Upper lobe of left lung (tissue), 6 donors: ENCODE measurements around the gene RAD51C. TPM values are rescaled to one million over a fixed set of nuclear protein-coding genes. Genes with fewer than 3 reads are reported as not detected.
A peak's percentile ranks its signal among the peaks of the same experiment; 100 is the strongest.
"Not testable (repeated sequence)": the region's sequence is repeated elsewhere in the genome, so short reads cannot be mapped to it uniquely, and the experiment has no call there.

Experiments used
- ATAC-seq, 2 donors: fragments of 200-7000 bp; cut with Tn5 transposase; one replicate each; pipeline ENCODE4 v1.9.1; 2022; ENCODE audit warnings: mild to moderate bottlenecking in 2 of 2, moderate library complexity in 2 of 2; ENCODE audit not compliant: low FRiP score in 2 of 2
- DNase-seq, 2 donors: peaks; one replicate each; pipeline ENCODE4 v3.0.0-alpha.2; 2019 to 2020
- H3K27ac ChIP-seq, 4 donors: fragments of 200-600 bp; sonication (generic); one replicate each; pipeline ENCODE4 v1.5.1; 2016 to 2019
- H3K27me3 ChIP-seq, 4 donors: fragments of 200-600 bp; sonication (generic); one replicate each; pipeline ENCODE4 v1.5.1; 2017 to 2019
- H3K36me3 ChIP-seq, 4 donors: fragments of 200-600 bp; sonication (generic); one replicate each; pipeline ENCODE4 v1.5.1; 2016 to 2019
- H3K4me1 ChIP-seq, 4 donors: fragments of 200-600 bp; sonication (generic); one replicate each; pipeline ENCODE4 v1.5.1; 2018 to 2019
- H3K4me3 ChIP-seq, 4 donors: fragments of 200-600 bp; sonication (generic); one replicate each; pipeline ENCODE4 v1.5.1; 2017 to 2019; ENCODE audit warnings: mild to moderate bottlenecking in 2 of 4, moderate library complexity in 1 of 4
- H3K9me3 ChIP-seq, 4 donors: fragments of 200-600 bp; sonication (generic); one replicate each; pipeline ENCODE4 v1.5.1; 2018 to 2019
- EP300 ChIP-seq, 4 donors: sonication (generic); formaldehyde crosslinking; IDR thresholded peaks; one replicate each; pipeline ENCODE4 v1.5.1; 2017; ENCODE audit warnings: antibody characterized with exemption in 4 of 4, control low read depth in 2 of 4
- POLR2A ChIP-seq, 4 donors: fragments of 450-650 bp; IDR thresholded peaks; one replicate each; pipeline ENCODE4 v1.5.1; 2016 to 2017; ENCODE audit warnings: antibody characterized with exemption in 4 of 4, mild to moderate bottlenecking in 2 of 4
- POLR2AphosphoS5 ChIP-seq, 2 donors: sonication (generic); formaldehyde crosslinking; IDR thresholded peaks; one replicate each; pipeline ENCODE4 v1.5.1; 2017; ENCODE audit warnings: antibody characterized with exemption in 2 of 2
- WGBS, 2 donors: methylation state at CpG; one replicate each; pipeline ENCODE4 v1.1.5; 2017 to 2018; 5-methylcytosine and 5-hydroxymethylcytosine counted together
- total RNA-seq, 6 donors: library from RNA; depleted of rRNA in 4 of 6; stranded (reverse); fragments of >200 nt in 4 of 6; gene quantifications; one replicate each; pipeline versions ENCODE4 v1.1.0 to v1.2.1, GENCODE V29; 2016 to 2021
- TF ChIP-seq, protein P1 (sequence below), 6 experiments: fragments of 450-650 bp in 4 of 6; fragments of 200-600 bp in 2 of 6; sonication (generic) in 2 of 6; IDR thresholded peaks; one replicate each; pipeline ENCODE4 v1.5.1; 2016 to 2019; ENCODE audit warnings: antibody characterized with exemption in 6 of 6
- donor health status: DM: no; HTN: no; CAD: no; lungs with moderate emphysema.
- donor health status: DM: no; HTN: yes; CAD: no; lungs with severe emphysema.

The RAD51C gene
- total RNA-seq, 6 donors from 2014 or later, result 10.9 to 21.0 (median 15.9) TPM

DNA sequence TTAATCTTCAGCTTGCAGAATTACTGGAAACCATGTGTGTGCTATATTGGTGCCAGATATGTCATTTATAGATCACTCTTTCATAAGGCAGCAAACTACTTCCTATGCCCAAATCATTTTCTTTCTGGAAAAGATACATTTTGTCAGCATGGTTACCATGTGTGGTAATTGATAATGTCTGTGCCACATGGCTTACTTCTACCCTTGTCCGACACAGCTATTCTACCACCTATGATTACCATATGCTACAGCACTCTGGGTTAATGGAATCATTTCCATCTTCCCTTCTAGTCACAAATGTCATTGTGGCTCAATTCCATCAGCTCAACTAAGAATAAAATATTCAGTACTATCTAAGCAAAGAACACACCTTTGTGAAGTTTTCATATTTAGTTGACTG is 55.3 kb downstream of the RAD51C start:
- Histone ChIP-seq H3K9me3 (no peaks in the 10 kb centered on the region), H3K27me3 (no peaks in the 10 kb centered on the region), H3K27ac (no peak overlapping the region), H3K4me1 (no peaks in the 10 kb centered on the region), H3K36me3 (no peaks in the 10 kb centered on the region), H3K4me3 (no peak overlapping the region)
- TF ChIP-seq EP300 (IDR thresholded peaks at IDR 0.05) (no peak), POLR2AphosphoS5 (IDR thresholded peaks at IDR 0.05) (no peak), POLR2A (IDR thresholded peaks at IDR 0.05) (no peak)
- TF ChIP-seq, protein P1, sequence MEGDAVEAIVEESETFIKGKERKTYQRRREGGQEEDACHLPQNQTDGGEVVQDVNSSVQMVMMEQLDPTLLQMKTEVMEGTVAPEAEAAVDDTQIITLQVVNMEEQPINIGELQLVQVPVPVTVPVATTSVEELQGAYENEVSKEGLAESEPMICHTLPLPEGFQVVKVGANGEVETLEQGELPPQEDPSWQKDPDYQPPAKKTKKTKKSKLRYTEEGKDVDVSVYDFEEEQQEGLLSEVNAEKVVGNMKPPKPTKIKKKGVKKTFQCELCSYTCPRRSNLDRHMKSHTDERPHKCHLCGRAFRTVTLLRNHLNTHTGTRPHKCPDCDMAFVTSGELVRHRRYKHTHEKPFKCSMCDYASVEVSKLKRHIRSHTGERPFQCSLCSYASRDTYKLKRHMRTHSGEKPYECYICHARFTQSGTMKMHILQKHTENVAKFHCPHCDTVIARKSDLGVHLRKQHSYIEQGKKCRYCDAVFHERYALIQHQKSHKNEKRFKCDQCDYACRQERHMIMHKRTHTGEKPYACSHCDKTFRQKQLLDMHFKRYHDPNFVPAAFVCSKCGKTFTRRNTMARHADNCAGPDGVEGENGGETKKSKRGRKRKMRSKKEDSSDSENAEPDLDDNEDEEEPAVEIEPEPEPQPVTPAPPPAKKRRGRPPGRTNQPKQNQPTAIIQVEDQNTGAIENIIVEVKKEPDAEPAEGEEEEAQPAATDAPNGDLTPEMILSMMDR (IDR thresholded peaks at IDR 0.05), result no peak
- no peak for DNase-seq
- whole genome bisulfite sequencing, 2 donors, result 83 to 87% methylated on average over 1 of the region's 1 CpG
- ATAC-seq, result no peak

DNA sequence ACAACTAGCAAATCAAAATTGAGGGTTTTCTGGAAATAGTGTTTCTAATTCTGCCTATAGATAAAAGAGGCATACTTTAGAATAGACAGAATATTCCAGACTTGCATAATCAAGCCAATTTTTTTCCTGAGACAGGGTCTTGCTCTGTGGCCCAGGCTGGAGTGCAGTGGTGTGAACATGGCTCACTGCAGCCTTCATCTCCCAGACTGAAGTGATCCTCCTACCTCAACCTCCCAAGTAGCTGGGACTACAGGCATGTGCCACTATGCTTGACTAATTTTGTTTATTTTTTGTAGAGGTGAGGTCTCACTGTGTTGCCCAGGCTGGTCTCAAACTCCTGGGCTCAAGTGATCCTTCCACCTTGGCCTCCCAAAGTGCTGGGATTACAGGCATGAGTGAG is 57.2 kb downstream of the RAD51C start:
- ATAC-seq, H3K27ac ChIP-seq, H3K36me3 ChIP-seq, DNase-seq, H3K27me3 ChIP-seq, H3K9me3 ChIP-seq, H3K4me1 ChIP-seq, H3K4me3 ChIP-seq: not testable (repeated sequence)

DNA sequence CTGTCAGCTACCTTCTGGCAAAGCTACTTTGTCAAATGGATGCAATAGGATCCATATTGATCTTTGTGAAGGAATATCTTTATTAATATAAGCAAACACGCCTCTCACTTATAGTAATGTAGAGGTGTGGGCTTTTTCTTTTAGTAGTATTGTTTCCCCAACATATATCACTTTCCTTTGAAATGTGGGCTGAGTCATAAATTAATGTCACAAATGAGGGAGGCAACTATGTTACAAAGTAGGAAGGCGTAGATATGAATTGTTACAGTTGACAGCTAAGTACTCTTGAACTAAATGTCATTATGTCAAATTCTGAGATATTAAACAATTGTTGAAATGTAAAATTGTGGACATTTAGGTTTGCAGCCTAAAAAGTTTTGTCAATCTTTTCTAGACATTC is 60.6 kb downstream of the RAD51C start:
- Histone ChIP-seq H3K27ac (no peak overlapping the region), H3K27me3 (peaks cover 0 to 26% (median 15%) of the 10 kb centered on the region in 4 donors), H3K36me3 (no peaks in the 10 kb centered on the region), H3K4me3 (no peak overlapping the region), H3K9me3 (no peaks in the 10 kb centered on the region), H3K4me1 (peaks cover 14 to 20% (median 18%) of the 10 kb centered on the region in 4 donors)
- DNase-seq (no peak), ATAC-seq (no peak)
- no peak for TF ChIP-seq POLR2AphosphoS5 (IDR thresholded peaks at IDR 0.05)
- TF ChIP-seq, protein P1 (IDR thresholded peaks at IDR 0.05), result no peak
- TF ChIP-seq POLR2A (IDR thresholded peaks at IDR 0.05), result no peak
- no peak for TF ChIP-seq EP300 (IDR thresholded peaks at IDR 0.05)
- 51 to 56% methylated on average over 2 of the region's 2 CpGs for WGBS, 2 donors

DNA sequence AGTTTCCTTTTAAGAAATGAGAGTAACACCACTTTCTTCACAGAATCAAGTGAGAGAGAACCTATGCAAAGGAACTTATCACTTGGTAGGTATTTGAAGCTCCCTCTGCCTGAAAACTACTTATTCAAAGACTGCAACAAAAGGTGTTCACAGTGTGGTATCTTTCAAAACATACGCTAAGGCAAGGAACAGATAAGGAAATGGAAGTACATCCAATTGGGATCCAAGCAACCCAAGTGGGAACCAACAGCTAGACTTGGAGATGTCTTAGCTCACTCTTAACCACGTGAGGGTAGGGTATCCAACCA is 62.8 kb downstream of the RAD51C start:
- Histone ChIP-seq H3K4me1 (peaks cover 14 to 20% (median 18%) of the 10 kb centered on the region in 4 donors), H3K4me3 (peak overlapping the region in 3 of 4 donors; percentile 40 to 68 (median 59)), H3K9me3 (no peaks in the 10 kb centered on the region), H3K36me3 (no peaks in the 10 kb centered on the region), H3K27me3 (peaks cover 0 to 26% (median 15%) of the 10 kb centered on the region in 4 donors), H3K27ac (no peak overlapping the region)
- TF ChIP-seq POLR2AphosphoS5 (IDR thresholded peaks at IDR 0.05), result no peak
- TF ChIP-seq POLR2A (IDR thresholded peaks at IDR 0.05), result no peak
- TF ChIP-seq, protein P1 (IDR thresholded peaks at IDR 0.05), result no peak
- TF ChIP-seq EP300 (IDR thresholded peaks at IDR 0.05), result no peak
- DNase-seq (no peak), ATAC-seq (no peak)
- WGBS, 2 donors, result 26 to 31% methylated on average over 2 of the region's 2 CpGs

DNA sequence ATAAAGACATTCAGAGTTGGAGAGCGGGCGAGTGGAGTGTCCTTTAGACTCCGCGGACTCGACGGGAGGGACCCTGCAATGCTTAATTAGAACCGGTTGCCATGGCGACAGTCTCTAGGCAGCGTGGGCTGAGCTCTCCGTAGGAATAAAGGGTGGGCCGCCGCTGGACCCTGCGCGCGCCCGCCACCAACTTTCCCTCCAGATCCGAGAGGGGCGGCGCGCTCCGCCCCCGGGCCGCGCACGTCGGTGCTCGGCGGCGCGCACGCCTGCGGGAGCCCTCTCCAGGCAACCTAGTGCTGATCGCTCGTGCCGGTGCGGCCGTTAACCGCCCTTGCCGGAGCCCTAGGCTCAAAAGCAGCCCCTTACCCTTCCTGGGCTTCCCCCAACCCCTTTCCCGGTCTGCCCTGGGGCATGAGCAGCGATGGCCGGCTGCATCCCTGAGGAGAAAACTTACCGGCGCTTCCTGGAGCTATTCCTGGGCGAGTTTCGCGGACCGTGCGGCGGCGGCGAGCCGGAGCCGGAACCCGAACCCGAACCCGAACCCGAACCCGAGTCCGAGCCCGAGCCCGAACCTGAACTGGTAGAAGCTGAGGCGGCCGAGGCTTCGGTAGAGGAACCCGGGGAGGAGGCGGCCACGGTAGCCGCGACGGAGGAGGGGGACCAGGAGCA is 63.3 kb downstream of the RAD51C start, which contains the start of gene PPM1E:
PPM1E (plus strand) TSS at position 278 of the 669 bp plus-strand sequence.
- Histone ChIP-seq H3K4me1 (peaks cover 14 to 20% (median 18%) of the 10 kb centered on the region in 4 donors), H3K27ac (no peak within 1 kb of the TSS), H3K36me3 (no peaks in the 10 kb centered on the region), H3K27me3 (peaks cover 0 to 26% (median 15%) of the 10 kb centered on the region in 4 donors), H3K4me3 (peak within 1 kb of the TSS; percentile 32 to 68 (median 50)), H3K9me3 (no peaks in the 10 kb centered on the region)
- WGBS, 2 donors, result 5 to 14% methylated on average over 19 to 32 of the region's 71 CpGs
- ATAC-seq (peak; percentile 67 to 91), DNase-seq (peak; percentile 28 to 92)
- TF ChIP-seq POLR2AphosphoS5 (IDR thresholded peaks at IDR 0.05), result no peak
- TF ChIP-seq EP300 (IDR thresholded peaks at IDR 0.05), result no peak
- TF ChIP-seq POLR2A (IDR thresholded peaks at IDR 0.05), result no peak
- TF ChIP-seq, protein P1 (IDR thresholded peaks at IDR 0.05), result no peak
